Measurements from ENCODE around the gene BPIFB2.

Gene BPIFB2

GRCh38 chr20:33071198-33071597, 63.7 kb downstream of the BPIFB2 start:
- DNase-seq, result no peak

DNA sequence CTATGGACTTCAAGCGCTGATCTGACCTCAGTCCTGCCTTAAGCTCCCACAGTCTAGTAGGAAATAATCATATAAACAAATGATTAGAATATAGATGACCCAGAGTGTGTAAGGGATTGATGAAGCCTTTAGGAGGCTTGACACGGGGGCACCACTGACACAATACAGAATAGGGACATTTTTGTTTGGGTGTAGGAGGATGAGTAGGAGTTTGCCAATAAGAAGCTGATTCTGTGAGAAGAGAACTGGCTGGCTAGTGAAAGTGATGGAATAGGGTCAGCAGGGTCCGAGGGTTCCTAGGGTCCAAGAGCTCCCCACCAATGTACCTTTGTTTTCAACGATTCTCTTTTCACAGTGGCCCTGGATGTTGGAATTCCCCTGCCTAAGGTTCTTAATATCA, 64.9 kb downstream of the BPIFB2 start:
- DNase-seq, result no peak

DNA sequence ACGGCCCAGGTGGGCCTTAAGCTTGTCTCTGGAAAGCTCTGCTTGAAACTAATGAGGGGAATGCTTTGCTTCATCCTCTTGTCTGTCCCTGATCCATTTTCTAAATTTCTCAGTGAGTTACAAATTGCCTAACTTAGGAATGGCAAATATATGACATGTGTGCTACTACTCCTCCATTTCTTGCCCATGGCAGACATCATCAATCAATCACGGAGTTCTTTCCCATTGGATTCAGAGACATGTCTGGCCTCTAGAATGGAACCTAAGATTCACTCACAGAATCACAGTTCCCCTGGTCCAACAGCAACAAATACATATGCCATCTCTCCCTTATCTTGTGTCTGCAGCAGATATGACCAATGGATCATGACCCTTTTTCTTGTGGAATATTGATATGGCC, 65.3 kb downstream of the BPIFB2 start:
- no peak for DNase-seq
